Neutrophil (primary cell): ENCODE results near the gene MTHFR.
"Not testable (repeated sequence)": the region's sequence is repeated elsewhere in the genome, so short reads cannot be mapped to it uniquely, and the experiment has no call there.

Experiments used
- H3K27ac ChIP-seq: fragments of 200-600 bp; sonication (generic); 2 replicates; pipeline ENCODE4 v1.5.1; 2016; ENCODE audit warnings: mild to moderate bottlenecking, moderate library complexity
- H3K27me3 ChIP-seq: fragments of 200-600 bp; sonication (generic); 2 replicates; pipeline ENCODE4 v1.6.0; 2016; ENCODE audit warnings: mild to moderate bottlenecking
- H3K36me3 ChIP-seq: fragments of 200-600 bp; sonication (generic); 2 replicates; pipeline ENCODE4 v1.5.1; 2017
- H3K4me1 ChIP-seq, 2 experiments: fragments of 200-600 bp in 1 of 2; sonication (generic) in 1 of 2; 1 replicate in 1 of 2; 2 replicates in 1 of 2; pipeline versions ENCODE4 v1.5.1 to v1.6.1; 2013 to 2016; ENCODE audit warnings: low read depth in 1 of 2, low read length in 1 of 2, mild to moderate bottlenecking in 1 of 2, moderate library complexity in 1 of 2; ENCODE audit not compliant: control insufficient read depth in 1 of 2, insufficient read depth in 1 of 2
- H3K4me3 ChIP-seq, 2 experiments: fragments of 200-600 bp in 1 of 2; sonication (generic) in 1 of 2; 1 replicate in 1 of 2; 2 replicates in 1 of 2; pipeline ENCODE4 v1.5.1; 2013 to 2016; ENCODE audit warnings: low read depth in 1 of 2, low read length in 1 of 2, mild to moderate bottlenecking in 1 of 2, moderate library complexity in 1 of 2
- H3K9me3 ChIP-seq: fragments of 200-600 bp; sonication (generic); 2 replicates; pipeline ENCODE4 v1.5.1; 2016
- TF ChIP-seq, protein P1 (sequence below): fragments of 200-600 bp; sonication (generic); IDR thresholded peaks from 2 replicates; pipeline ENCODE4 v1.5.1; 2016; ENCODE audit warnings: antibody characterized with exemption

Gene MTHFR

GRCh38 chr1:11813021-11813420, 7.3 kb upstream of the MTHFR start:
- Histone ChIP-seq H3K4me3 (no peak overlapping the region), H3K27ac (no peak overlapping the region), H3K27me3 (no peaks in the 10 kb centered on the region), H3K4me1 (peaks cover 14 to 15% of the 10 kb centered on the region in 2 experiments), H3K9me3 (no peaks in the 10 kb centered on the region), H3K36me3 (peaks cover 15% of the 10 kb centered on the region)
- TF ChIP-seq, protein P1, sequence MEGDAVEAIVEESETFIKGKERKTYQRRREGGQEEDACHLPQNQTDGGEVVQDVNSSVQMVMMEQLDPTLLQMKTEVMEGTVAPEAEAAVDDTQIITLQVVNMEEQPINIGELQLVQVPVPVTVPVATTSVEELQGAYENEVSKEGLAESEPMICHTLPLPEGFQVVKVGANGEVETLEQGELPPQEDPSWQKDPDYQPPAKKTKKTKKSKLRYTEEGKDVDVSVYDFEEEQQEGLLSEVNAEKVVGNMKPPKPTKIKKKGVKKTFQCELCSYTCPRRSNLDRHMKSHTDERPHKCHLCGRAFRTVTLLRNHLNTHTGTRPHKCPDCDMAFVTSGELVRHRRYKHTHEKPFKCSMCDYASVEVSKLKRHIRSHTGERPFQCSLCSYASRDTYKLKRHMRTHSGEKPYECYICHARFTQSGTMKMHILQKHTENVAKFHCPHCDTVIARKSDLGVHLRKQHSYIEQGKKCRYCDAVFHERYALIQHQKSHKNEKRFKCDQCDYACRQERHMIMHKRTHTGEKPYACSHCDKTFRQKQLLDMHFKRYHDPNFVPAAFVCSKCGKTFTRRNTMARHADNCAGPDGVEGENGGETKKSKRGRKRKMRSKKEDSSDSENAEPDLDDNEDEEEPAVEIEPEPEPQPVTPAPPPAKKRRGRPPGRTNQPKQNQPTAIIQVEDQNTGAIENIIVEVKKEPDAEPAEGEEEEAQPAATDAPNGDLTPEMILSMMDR = no peak

- peaks cover 38 to 46% of the 10 kb centered on the region in 2 experiments for H3K4me1 ChIP-seq
Measured at GRCh38 chr1:11807133-11807532, 1.4 kb upstream of the MTHFR start.

GRCh38 chr1:11806307-11806936, 658 bp upstream of the MTHFR start:
- Histone ChIP-seq H3K9me3 (no peaks in the 10 kb centered on the region), H3K36me3 (peaks cover 2% of the 10 kb centered on the region), H3K27me3 (no peaks in the 10 kb centered on the region), H3K4me3 (peak overlapping the region; percentile 88 to 91), H3K27ac (peak overlapping the region; percentile 87), H3K4me1 (peaks cover 38 to 48% of the 10 kb centered on the region in 2 experiments)
- TF ChIP-seq, protein P1 = no peak

More at GRCh38 chr1:11807133-11807532, 1.4 kb upstream of the MTHFR start:
- Histone ChIP-seq H3K27me3 (no peaks in the 10 kb centered on the region), H3K4me3 (no peak overlapping the region), H3K9me3 (no peaks in the 10 kb centered on the region), H3K36me3 (no peaks in the 10 kb centered on the region), H3K27ac (peak overlapping the region; percentile 87)
- TF ChIP-seq, protein P1 = no peak

DNA sequence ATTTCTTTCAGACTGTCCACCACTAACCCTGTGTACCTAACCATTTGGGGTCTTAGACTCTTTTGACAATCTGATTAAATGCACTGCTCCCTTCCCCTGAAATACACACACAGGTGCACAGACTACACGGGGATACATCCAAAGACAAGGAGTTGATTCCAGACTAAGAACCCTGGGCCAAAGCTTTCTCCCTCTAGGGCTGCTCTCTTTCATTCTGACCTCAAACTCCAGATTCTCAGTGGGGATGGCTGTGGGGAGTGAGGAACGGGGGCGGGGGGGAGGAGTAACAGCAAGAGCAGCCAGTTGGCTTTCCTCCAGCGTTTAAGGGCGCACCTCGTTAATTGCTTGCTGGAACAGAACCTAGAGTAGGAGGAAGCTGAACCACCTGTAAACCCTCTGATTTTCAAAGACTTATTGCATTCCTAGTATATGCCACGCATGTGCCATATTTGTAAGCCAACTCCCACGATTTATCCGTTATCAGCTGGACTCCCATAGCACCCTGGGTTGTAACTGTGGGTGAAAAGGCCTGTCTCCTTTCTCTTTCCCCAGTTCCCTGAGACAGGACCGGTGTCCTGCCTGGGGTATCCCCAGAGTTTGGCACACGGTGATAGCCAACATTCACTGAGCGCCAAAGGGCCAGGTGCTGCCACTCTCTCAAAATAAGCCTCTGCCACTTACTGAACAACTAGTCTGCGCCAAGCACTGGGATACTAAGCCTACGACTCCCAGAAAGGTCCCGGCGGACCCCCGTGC, 920 bp downstream of the MTHFR start:
- Histone ChIP-seq H3K4me3 (peak overlapping the region; percentile 88 to 91), H3K9me3 (no peaks in the 10 kb centered on the region), H3K27ac (peak overlapping the region; percentile 87), H3K4me1 (peaks cover 38 to 48% of the 10 kb centered on the region in 2 experiments), H3K27me3 (no peaks in the 10 kb centered on the region), H3K36me3 (peaks cover 17% of the 10 kb centered on the region)
- TF ChIP-seq, protein P1 = no peak

DNA sequence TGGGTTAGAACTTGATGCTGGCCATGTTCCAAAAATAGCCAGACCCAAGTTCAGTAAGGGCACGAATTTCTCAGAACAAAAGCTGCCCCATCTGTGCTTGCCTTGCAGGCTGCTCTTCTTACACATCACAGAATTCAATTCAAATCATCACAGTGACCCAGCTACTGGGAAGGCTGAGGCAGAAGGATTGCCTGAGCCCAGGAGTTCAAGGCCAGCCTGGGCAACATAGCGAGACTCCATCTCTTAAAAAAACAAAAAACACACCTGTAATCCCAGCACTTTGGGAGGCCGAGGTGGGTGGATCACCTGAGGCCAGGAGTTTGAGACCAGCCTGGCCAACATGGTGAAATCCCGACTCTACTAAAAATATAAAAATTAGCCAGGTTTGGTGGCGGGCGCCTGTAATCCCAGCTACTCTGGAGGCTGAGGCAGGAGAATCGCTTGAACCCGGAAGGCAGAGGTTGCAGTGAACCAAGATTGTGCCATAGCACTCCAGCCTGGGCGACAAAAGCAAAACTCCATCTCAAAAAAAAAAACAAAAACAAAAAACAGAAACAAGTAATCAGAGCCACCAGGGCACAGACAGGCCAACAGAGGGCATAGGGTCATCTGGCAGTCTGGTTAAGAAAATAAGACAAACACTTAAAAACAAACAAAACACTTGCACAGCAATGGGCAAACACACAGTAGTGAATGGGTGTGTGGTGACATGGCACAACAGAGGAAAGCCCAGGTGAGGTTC, 1.7 kb downstream of the MTHFR start:
- Histone ChIP-seq H3K4me3 (peak overlapping the region; percentile 52 to 91), H3K36me3 (peaks cover 23% of the 10 kb centered on the region), H3K4me1 (peaks cover 38 to 48% of the 10 kb centered on the region in 2 experiments), H3K27ac (peak overlapping the region; percentile 87)
- not testable (repeated sequence) for H3K9me3 ChIP-seq, H3K27me3 ChIP-seq
